Ovary (tissue), 9 donors: Measurements from ENCODE around the gene ERCC8. TPM values are rescaled to one million over a fixed set of nuclear protein-coding genes. Genes with fewer than 3 reads are reported as not detected.

ENCODE experiments used
- DNase-seq, 5 donors: peaks; one replicate each; pipeline ENCODE4 v3.0.0-alpha.2; 2019 to 2020
- H3K27ac ChIP-seq, 2 donors: fragments of 200-600 bp; one replicate each; pipeline versions ENCODE4 v1.5.1 to v1.8.0; 2019 to 2022
- H3K27me3 ChIP-seq: fragments of 200-600 bp; one replicate; pipeline ENCODE4 v1.8.0; 2022
- H3K36me3 ChIP-seq: fragments of 200-600 bp; sonication (generic); one replicate; pipeline ENCODE4 v1.5.1; 2019
- H3K4me1 ChIP-seq: one replicate; pipeline ENCODE4 v1.8.1; 2013; ENCODE audit warnings: mild to moderate bottlenecking, moderate library complexity; ENCODE audit not compliant: insufficient read depth
- H3K4me3 ChIP-seq: fragments of 200-600 bp; sonication (generic); one replicate; pipeline ENCODE4 v1.5.1; 2017
- H3K9me3 ChIP-seq, 2 donors: fragments of 200-600 bp in 1 of 2; sonication (generic) in 1 of 2; one replicate each; pipeline versions ENCODE4 v1.5.1 to v1.8.1; 2013 to 2019; ENCODE audit warnings: mild to moderate bottlenecking in 1 of 2, moderate library complexity in 1 of 2
- CTCF ChIP-seq, 3 donors: fragments of 450-650 bp in 2 of 3; fragments of 200-600 bp in 1 of 3; IDR thresholded peaks; one replicate each; pipeline versions ENCODE4 v1.5.1 to v1.8.0; 2016 to 2022; ENCODE audit warnings: antibody characterized with exemption in 3 of 3, mild to moderate bottlenecking in 1 of 3
- EP300 ChIP-seq: sonication (generic); formaldehyde crosslinking; IDR thresholded peaks from one replicate; pipeline ENCODE4 v1.6.1; 2017; ENCODE audit warnings: antibody characterized with exemption
- POLR2A ChIP-seq: fragments of 450-650 bp; IDR thresholded peaks from one replicate; pipeline ENCODE4 v1.6.1; 2017; ENCODE audit warnings: antibody characterized with exemption, mild to moderate bottlenecking, moderate library complexity
- WGBS, 3 donors: extraction: QIAGEN DNeasy Blood & Tissue Kit in 1 of 3; methylation state at CpG; one replicate each; pipeline versions ENCODE4 v1.1.5 to v1.1.7; 2013 to 2017; 5-methylcytosine and 5-hydroxymethylcytosine counted together
- intact Hi-C, 4 donors: fragments of 100-400 bp; cut with DNase I; formaldehyde crosslinking; loops; one replicate each; pipeline versions ENCODE4 v1.11.0 to v1.15.1; 2022 to 2023
- polyA plus RNA-seq, 2 donors: library from polyadenylated mRNA; stranded (reverse); fragments of 200-250 nt in 1 of 2; fragments of 350-450 nt in 1 of 2; fragmentation: Illumina TruSeq in 1 of 2; extraction: RNeasy Lipid Tissue Mini Kit (QIAGEN cat#74804) in 1 of 2; gene quantifications; one replicate each; pipeline ENCODE4 v1.2.3, GENCODE V29; 2013 to 2014
- total RNA-seq, 7 donors: library from RNA; depleted of rRNA in 2 of 7; stranded (reverse); fragments of >200 nt in 2 of 7; fragmentation: NEBNext Ultra II Directional in 3 of 7; extraction: Animal tissue kit (Norgen Biotek cat#: 25700) in 3 of 7; gene quantifications; one replicate each; pipeline versions ENCODE4 v1.1.0 to v1.2.4, GENCODE V29; 2016 to 2023
- donor health status: DM: no; HTN: no; CAD: no; lungs with moderate emphysema.
- donor health status: DM: no; HTN: no; CAD: no.
- donor health status: Bipolar disorder and iron deficiency.
- donor health status: DM: yes; HTN: yes; CAD: no.
- donor health status: DM: no; HTN: no; CAD: no.
- donor health status: DM: yes; HTN: yes; CAD: no.

The ERCC8 gene
- total and polyA plus RNA-seq, 9 donors: 6.2 to 12.4 (median 8.0) TPM

- H3K4me3 ChIP-seq: no peak overlapping the region
- 90 to 99% (median 92%) methylated on average over 2 of the region's 2 CpGs for WGBS, 3 donors
- no peaks in the 10 kb centered on the region for H3K9me3 ChIP-seq
- H3K27me3 ChIP-seq: no peaks in the 10 kb centered on the region
- H3K4me1 ChIP-seq: no peaks in the 10 kb centered on the region
- TF ChIP-seq POLR2A: no peak
- TF ChIP-seq EP300: no peak
- no peak for TF ChIP-seq CTCF (IDR thresholded peaks at IDR 0.05)
- H3K36me3 ChIP-seq: no peaks in the 10 kb centered on the region
- DNase-seq: no peak
- H3K27ac ChIP-seq: no peak overlapping the region
- intact Hi-C loops: no loop called here
Observed at GRCh38 chr5:60887746-60888145, 57.1 kb downstream of the ERCC8 start.

- H3K9me3 ChIP-seq: no peaks in the 10 kb centered on the region
- intact Hi-C loops: no loop called here
- TF ChIP-seq POLR2A: no peak
- TF ChIP-seq CTCF (IDR thresholded peaks at IDR 0.05): no peak
- TF ChIP-seq EP300: no peak
- H3K27ac ChIP-seq: no peak overlapping the region
- 96 to 99% (median 97%) methylated on average over 1 of the region's 1 CpG for WGBS, 3 donors
- H3K4me3 ChIP-seq: no peak overlapping the region
- H3K36me3 ChIP-seq: no peaks in the 10 kb centered on the region
- DNase-seq: no peak
- H3K4me1 ChIP-seq: no peaks in the 10 kb centered on the region
- H3K27me3 ChIP-seq: no peaks in the 10 kb centered on the region
Observed at GRCh38 chr5:60887096-60887495, 57.8 kb downstream of the ERCC8 start.

GRCh38 chr5:60886158-60886557, 58.7 kb downstream of the ERCC8 start:
- H3K4me1 ChIP-seq: no peaks in the 10 kb centered on the region
- WGBS, 3 donors: 82 to 94% (median 87%) methylated on average over 5 of the region's 5 CpGs
- intact Hi-C loops: no loop called here
- DNase-seq: no peak
- H3K27ac ChIP-seq: no peak overlapping the region
- H3K36me3 ChIP-seq: no peaks in the 10 kb centered on the region
- no peak for TF ChIP-seq CTCF (IDR thresholded peaks at IDR 0.05)
- TF ChIP-seq EP300: no peak
- TF ChIP-seq POLR2A: no peak
- no peaks in the 10 kb centered on the region for H3K9me3 ChIP-seq
- H3K27me3 ChIP-seq: no peaks in the 10 kb centered on the region
- H3K4me3 ChIP-seq: no peak overlapping the region

GRCh38 chr5:60883229-60883628, 61.6 kb downstream of the ERCC8 start:
- TF ChIP-seq POLR2A (no peak), CTCF (IDR thresholded peaks at IDR 0.05) (no peak), EP300 (no peak)
- no peak overlapping the region for H3K4me3 ChIP-seq
- H3K4me1 ChIP-seq: no peaks in the 10 kb centered on the region
- no peak overlapping the region for H3K27ac ChIP-seq
- H3K27me3 ChIP-seq: no peaks in the 10 kb centered on the region
- DNase-seq: no peak
- H3K9me3 ChIP-seq: no peaks in the 10 kb centered on the region
- intact Hi-C loops: no loop called here
- H3K36me3 ChIP-seq: no peaks in the 10 kb centered on the region

- Histone ChIP-seq H3K27me3 (no peaks in the 10 kb centered on the region), H3K36me3 (no peaks in the 10 kb centered on the region), H3K4me3 (no peak overlapping the region), H3K4me1 (no peaks in the 10 kb centered on the region), H3K27ac (no peak overlapping the region), H3K9me3 (no peaks in the 10 kb centered on the region)
- intact Hi-C loops: no loop called here
- TF ChIP-seq EP300 (no peak), POLR2A (no peak)
- no peak for DNase-seq
Observed at GRCh38 chr5:60872892-60873291, 72.0 kb downstream of the ERCC8 start.
